Left ventricle myocardium superior (tissue), 1 donor: Measurements from ENCODE around the gene ANKRD24. TPM values are rescaled to one million over a fixed set of nuclear protein-coding genes. Genes with fewer than 3 reads are reported as not detected.
"Not testable (repeated sequence)": the region's sequence is repeated elsewhere in the genome, so short reads cannot be mapped to it uniquely, and the experiment has no call there.

Experiments
- ATAC-seq: fragments of 200-7000 bp; cut with Tn5 transposase; one replicate; pipeline ENCODE4 v1.9.1; 2020; ENCODE audit warnings: mild to moderate bottlenecking, moderate library complexity
- DNase-seq: peaks from one replicate; pipeline ENCODE4 v3.0.0-alpha.2; 2020
- intact Hi-C: fragments of 100-400 bp; cut with micrococcal nuclease; formaldehyde crosslinking; loops from one replicate; pipeline ENCODE4 v1.11.0; 2022
- total RNA-seq: library from RNA; stranded (reverse); fragmentation: NEBNext Ultra II Directional; extraction: Animal tissue kit (Norgen Biotek cat#: 25700); gene quantifications from one replicate; pipeline ENCODE4 v1.2.1, GENCODE V29; 2021
- donor health status: DM: no; HTN: yes; CAD: no; lungs with severe emphysema.

Gene ANKRD24
- total RNA-seq, 1 donor from 2014 or later, result 0.42 TPM

DNA sequence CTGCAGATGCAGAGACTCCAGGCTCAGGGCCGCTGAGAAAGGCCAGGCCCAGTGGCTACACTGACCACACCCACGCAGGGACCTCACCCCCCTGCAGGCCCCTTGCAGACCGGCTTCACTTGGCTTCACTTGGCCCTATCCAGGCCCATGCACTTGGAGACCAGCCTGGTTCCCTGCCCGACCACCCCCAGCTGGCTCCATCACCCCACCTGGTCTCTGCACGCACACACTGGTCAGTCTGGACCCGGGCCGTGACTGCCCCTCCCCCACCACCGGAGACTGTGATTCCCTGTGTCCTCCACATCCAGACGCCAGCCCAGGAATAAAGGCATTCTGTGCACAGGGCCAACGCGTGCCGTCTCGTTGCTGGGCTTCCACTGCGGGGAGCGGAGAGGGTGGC is 42.0 kb downstream of the ANKRD24 start:
- intact Hi-C loops, result no loop called here
- DNase-seq, result no peak
- ATAC-seq, result no peak

DNA sequence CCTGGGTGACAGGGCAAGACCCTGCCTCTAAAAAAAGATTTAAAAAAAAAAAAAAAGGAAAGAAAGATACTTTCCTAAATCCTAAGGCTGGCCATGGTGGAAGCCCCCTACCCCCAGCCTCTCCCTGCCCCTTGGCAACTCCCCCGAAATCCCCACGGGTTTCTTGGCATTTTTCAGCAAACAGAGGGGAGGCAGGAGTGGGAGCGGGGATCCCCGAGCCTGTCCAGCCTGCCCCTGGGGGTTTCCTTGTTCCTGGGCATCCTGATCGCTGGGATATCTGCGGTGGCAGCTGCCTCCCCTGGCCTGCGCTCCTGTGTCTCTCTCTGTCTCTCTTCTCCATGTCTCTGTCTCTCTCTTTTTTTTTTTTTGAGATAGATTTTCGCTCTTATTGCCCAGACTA is 43.4 kb downstream of the ANKRD24 start:
- intact Hi-C loops, result no loop called here
- ATAC-seq, result no peak
- no peak for DNase-seq

DNA sequence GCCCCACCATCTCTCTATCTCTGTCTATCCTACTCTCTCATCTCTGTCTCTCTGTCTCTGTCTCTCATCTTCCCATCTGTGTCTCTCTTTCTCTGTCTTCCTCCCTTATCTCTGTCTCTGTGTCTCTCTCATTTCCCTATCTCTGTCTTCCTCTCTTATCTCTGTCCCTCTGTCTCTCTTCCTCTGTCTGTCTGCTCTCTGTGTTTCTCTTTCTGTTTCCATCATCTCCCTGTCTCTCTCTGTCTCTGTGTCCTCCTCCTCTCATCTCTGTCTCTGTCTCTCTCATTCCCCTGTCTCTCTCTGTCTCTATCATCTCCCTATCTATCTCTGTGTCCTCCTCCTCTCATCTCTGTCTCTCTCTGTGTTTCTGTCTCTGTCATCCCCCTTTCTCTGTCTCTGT is 45.3 kb downstream of the ANKRD24 start:
- DNase-seq (no peak), ATAC-seq (no peak)
- intact Hi-C loops, result no loop called here

DNA sequence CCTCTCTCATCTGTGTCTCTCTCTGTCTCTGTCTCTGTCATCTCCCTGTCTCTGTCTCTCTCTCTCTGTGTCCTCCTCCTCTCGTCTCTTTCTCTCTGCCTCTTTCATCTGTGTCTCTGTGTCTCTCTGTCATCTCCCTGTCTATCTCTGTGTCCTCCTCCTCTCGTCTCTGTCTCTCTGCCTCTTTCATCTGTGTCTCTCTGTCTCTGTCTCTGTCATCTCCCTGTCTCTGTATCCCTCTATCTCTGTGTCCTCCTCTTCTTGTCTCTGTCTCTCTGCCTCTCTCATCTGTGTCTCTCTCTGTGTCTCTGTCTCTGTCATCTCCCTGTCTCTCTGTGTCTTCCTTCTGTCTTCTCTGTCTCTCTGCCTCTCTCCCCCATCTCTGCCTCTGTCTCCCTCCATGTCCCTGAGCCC is 46.3 kb downstream of the ANKRD24 start:
- intact Hi-C loops, result no loop called here
- DNase-seq (no peak), ATAC-seq (no peak)

DNA sequence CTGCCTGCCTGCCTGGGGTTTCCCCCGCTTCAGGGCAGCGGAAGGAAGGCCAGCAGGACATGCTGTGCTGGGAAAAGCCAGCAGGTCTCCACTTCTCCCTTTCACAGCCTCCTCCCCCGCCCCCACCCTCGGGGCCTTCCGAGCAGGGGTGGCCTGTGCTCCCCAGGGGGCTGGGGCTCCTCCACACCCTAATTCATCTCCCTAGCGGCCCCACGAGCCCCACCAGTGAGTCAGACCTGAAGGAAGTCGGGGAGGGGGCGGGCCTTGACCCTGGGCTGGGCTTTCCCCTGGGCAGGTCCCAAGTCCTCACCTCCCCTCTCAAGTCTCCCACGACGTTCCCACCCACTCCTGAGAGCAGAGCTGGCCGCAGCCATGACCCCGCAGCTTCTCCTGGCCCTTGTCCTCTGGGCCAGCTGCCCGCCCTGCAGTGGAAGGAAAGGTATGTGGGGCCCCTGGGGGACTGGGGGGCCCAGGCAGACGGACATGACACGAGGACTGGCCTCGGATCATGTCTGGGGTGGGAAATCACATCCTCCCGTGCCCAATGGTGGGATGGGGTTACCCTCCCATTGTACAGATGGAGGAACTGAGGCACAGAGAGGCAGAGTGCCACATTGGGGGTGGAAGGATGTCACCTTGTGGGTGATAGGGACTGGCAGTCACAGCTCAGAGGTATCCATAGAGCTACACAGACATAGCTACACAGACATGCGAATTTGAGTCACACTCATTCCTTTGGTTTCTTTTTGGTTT is 46.9 kb downstream of the ANKRD24 start, which contains the start of gene EBI3:
Gene EBI3 (plus strand): TSS at position 345 of the 753 bp plus-strand sequence. CDS start 28 bp downstream, at position 373.
- intact Hi-C loops, result no loop called here
- peak; percentile 57 for ATAC-seq

DNA sequence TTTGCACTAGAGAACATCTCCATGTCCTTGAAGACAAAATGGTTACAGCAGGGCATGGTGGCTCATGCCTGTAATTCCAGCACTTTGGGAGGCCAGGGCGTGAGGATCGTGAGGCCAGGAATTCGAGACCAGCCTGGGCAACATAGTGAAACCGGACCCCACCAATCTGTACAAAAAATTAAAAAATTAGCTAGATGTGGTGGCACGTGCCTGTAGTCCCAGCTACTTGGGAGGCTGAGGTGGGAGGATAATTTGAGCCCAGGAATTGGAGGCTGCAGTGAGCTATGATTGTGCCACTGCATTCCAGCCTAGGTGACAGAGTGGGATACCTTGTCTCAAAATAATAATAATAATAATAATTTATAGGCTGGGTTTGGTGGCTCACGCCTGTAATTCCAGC is 47.7 kb downstream of the ANKRD24 start:
- intact Hi-C loops, ATAC-seq, DNase-seq: not testable (repeated sequence)

More for the DNA sequence above, 46.9 kb downstream of the ANKRD24 start, which contains the start of gene EBI3:
- peak; percentile 57 for DNase-seq

DNA sequence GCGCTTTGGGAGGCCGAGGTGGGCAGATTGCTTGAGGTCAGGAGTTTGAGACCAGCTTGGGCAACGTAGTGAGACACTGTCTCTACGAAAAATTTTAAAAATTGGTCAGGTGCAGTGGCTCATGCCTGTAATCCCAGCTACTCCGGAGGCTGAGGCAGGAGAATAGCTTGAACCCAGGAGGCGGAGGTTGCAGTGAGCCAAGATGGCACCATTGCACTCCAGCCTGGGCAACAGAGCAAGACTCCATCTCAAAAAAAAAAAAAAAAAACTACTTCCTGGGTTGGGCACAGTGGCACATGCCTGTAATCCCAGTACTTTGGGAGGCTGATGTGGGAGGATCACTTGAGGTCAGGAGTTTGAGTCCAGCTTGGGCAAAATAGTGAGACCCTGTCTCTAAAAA is 49.0 kb downstream of the ANKRD24 start:
- intact Hi-C loops, DNase-seq, ATAC-seq: not testable (repeated sequence)

DNA sequence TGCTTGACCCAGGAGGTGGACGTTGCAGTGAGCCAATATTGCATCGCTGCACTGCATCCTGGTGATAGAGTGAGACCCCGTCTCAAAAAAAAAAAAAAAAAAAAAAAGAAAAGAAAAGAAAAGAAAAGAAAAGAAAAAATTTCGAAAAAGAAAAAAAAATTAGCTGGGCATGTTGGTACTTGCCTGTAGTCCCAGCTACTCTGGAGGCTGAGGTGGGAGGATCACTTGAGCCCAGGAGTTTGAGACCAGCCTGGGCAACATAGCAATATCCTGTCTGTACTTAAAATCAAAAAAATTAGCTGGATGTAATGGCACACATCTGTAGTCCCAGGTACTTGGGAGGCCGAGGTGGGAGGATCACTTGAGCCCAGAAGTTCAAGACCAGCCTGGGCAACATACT is 49.6 kb downstream of the ANKRD24 start:
- intact Hi-C loops, DNase-seq, ATAC-seq: not testable (repeated sequence)

DNA sequence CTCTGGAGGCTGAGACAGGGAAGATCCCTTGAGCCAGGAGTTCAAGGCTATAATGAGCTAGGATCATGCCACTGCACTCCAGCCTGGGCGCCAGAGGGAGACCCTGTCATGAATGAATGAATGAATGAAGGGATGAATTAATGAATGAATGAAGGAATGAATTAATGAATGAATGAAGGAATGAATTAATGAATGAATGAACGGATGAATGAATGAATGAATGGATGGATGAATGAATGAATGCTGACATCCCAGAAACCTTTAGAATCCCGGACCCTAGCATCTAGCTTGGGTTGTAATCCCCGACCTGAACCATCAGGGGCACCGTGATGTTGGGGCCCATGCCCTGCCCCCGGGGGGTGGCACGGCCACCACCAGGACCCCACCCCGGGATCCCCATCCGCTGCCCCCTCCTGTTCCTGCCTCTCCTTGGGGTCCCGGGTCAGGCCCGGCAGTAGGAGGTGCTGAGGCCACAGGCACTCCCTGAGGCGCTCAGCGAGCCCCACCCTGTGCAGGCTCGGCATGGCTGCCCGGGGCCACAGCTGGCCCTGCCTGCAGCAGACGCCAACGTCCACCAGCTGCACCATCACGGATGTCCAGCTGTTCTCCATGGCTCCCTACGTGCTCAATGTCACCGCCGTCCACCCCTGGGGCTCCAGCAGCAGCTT is 50.3 kb downstream of the ANKRD24 start:
- ATAC-seq, result no peak
- intact Hi-C loops, result no loop called here
- DNase-seq, result no peak

DNA sequence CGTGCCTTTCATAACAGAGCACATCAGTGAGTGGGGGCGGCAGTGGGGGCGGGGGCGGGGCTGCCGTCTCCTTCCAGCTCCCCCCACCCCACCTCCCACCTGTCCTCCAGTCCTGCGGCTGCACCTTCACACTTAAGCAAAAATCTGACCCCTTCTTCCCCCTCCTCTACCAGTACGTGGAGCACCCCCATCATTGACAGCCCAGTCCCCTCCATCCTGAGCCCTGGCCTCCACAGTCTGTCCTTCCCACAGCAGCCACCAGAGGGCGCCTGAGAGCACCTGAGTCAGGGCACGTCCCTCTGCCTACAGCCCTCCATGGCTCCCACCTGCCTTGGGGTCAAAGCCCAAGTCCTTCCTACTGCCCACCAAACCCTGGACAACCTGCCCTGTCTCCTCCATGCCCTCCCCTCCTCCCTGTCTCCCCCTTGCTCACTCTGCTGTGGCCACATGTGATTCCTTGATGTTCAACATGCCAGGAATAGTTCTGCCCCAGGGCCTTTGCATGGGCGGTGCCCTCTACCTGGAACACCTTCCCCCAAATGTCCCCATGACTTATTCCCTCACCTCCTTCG is 50.9 kb downstream of the ANKRD24 start:
- DNase-seq (peak; percentile 72), ATAC-seq (peak; percentile 62)
- intact Hi-C loops, result no loop called here

DNA sequence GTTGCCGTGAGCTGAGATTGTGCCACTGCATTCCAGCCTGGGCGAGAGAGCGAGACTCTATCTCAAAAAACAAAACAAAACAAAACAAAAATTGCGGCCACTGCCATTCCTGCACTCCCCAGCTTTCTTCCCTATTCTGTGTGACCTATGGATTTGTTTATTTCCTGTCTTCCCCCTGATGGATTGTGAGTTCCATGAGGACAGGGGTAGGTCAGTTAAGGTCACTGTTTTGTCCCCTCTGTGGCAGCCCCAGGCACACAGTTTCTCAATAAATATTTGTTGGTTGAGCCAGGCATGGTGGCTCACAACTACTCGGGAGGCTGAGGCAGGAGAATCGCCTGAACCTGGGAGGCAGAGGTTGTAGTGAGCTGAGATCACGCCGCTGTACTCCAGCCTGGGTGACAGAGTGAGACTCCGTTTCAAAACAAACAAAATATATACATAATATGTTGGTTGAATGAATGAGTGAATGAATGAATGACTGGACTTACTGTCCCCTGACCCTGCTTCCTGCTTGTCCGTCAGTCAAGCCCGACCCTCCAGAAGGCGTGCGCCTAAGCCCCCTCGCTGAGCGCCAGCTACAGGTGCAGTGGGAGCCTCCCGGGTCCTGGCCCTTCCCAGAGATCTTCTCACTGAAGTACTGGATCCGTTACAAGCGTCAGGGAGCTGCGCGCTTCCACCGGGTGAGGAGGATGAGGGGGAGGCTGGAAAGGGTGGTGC is 51.8 kb downstream of the ANKRD24 start:
- DNase-seq (no peak), ATAC-seq (no peak)
- intact Hi-C loops, result no loop called here

DNA sequence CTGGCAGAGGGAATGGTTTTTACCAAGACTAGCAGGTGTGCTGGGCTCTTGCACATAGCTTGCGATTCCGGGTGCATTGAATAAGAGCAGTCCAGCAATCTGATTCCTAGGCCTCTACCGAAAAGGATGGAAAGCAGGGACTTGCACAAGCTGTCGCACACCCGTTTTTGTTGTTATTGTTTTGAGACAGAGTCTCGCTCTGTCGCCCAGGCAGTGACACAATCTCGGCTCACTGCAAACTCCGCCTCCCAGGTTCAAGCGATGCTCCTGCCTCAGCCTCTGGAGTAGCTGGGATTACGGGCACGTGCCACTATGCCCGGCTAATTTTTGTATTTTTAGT is 52.3 kb downstream of the ANKRD24 start:
- DNase-seq (no peak), ATAC-seq (no peak)
- intact Hi-C loops, result no loop called here

DNA sequence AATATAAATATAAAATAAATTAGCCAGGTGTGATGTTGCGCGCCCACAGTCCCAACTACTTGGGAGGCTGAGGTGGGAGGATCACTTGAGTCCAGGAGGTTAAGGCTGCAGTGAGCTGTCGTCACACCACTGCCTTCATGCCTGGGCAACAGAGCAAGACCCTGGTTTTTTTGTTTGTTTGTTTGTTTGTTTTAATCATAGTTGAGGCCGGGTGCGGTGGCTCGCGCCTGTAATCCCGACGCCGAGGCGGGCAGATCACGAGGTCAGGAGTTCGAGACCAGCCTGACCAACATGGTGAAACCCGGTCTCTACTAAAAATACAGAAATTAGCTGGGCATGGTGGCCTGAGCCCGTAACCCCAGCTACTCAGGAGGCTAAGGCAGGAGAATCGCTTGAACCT is 55.0 kb downstream of the ANKRD24 start:
- DNase-seq, ATAC-seq, intact Hi-C loops: not testable (repeated sequence)

DNA sequence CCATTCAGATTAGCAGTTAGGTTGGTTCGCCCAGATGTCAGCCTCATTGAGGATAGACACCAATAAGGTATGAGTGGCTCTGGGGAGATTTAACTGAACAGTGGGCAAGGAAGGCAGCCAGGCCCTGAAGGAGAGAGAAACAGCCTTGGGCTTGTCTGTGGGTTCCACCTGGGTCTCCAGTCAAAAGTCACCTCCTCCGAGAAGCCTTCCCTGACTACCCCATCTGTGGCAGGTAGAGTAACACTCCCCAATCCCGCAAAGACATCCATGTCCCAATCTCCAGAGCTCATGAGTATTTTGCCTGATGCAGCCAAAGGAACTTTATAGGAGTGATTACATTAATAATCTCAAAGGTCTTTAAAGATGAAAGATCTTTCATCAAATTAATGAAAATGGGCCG is 56.3 kb downstream of the ANKRD24 start:
- ATAC-seq (no peak), DNase-seq (no peak)
- intact Hi-C loops, result no loop called here

DNA sequence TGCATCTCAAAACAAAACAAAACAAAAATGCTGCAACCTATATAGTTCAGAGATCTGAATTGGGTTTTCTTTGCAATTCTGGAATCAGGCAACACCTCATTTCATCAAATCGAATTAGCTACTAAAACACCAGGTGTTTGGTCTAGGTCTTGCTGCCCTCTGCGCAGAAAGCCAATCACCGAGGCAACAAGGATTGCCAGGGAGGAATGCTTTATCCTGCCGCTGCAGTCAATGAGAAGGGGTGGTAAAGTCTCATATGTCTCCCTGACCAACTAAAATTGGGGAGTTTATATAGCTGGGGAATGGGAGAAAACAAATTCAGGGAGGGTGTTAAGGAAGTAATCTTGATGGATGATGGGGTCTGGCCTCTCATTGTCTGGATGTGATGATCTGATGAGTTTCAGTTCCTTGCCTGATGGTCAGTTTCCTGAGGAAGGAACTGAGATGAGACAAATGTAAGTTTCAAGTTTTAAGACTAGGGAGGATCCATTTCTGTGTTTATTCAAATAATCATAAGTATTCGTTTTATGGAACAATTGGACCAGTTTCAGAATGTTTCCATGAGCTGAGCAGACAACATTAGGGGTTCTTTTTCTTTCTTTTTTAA is 59.4 kb downstream of the ANKRD24 start:
- DNase-seq (no peak), ATAC-seq (no peak)
- intact Hi-C loops, result no loop called here

DNA sequence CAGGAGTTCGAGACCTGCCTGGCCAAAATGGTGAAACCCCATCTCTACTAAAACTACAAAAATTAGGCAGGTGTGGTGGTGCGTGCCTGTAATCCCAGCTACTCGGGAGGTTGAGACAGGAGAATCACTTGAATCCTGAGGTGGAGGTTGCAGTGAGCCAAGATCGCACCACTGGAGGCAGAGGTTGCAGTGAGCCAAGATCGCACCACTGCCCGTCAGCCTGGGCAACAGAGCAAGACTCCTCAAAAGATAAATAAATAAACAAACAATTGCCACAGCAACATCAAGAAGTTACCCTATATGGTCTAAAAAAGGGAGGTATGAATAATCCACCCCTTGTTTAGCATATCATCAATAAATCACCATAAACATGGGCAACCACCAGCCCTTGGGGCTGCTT is 63.4 kb downstream of the ANKRD24 start:
- intact Hi-C loops, ATAC-seq, DNase-seq: not testable (repeated sequence)

DNA sequence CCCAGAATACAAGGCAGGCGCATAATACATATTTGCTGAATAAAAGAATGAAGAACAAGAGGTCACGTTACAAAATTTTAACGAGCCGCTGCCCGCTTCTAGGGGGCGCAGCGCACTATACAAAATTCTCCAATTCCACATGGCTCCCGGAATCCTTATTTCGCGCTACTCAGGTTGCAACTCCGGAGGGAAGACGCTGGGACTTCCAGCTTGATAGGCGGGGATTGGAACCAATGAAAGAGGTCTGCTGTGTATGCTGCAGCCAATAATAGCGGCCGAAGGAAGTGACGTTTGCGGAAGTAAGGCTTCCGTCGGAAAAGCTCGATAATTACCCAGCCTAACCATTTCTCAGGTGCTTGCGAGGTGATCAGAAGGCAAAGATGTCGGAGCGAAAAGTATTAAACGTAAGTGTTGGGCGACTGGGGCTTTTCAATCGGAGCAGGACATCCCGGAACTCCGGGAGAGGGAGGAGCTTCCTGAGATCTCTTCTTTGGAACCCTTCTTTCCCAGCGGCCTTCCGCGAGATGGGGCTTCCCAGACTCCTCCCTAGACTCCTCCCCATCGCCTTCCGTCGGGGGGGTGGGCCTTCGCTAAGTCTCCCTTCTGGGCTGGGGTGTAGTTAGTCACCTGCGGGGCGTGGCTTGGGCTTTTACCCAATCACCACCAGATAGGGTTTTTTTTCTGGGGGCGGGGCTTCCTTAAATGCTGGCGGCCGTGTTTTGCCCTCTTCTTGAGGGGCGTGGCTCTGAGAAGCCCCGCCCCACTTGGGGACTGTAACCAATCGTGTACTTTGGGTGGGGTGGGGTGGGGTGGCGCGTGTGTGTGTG is 64.5 kb downstream of the ANKRD24 start, which contains the start of gene YJU2:
Gene YJU2 (plus strand): TSS at position 314 of the 827 bp plus-strand sequence. CDS start 67 bp downstream, at position 381.
- ATAC-seq, result peak; percentile 98
- peak; percentile 98 for DNase-seq
- intact Hi-C loops, result no loop called here

DNA sequence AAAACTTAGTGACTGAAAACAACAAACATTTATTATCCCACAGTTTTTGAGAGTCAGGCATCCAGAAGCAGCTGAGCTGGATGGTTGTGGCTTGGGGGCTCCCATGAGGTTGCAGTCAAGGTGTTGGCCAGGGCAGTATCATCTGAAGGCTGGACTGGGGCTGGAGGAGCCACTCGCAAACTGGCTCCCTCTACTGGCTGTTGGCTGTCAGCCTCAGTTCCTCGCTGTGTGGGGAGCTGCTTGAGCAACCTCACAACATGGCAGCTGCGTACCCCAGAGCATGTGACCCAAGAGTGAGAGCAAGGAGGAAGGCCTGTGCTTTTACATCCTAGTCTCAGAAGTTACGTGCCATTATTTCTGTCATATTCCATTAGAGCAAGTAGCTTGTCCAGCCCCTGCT is 74.1 kb downstream of the ANKRD24 start:
- no peak for ATAC-seq
- DNase-seq, result no peak
- intact Hi-C loops, result no loop called here
